Thyroid gland (tissue), 4 donors: Measurements from ENCODE around the gene RMI2. TPM values are rescaled to one million over a fixed set of nuclear protein-coding genes. Genes with fewer than 3 reads are reported as not detected.
A peak's percentile ranks its signal among the peaks of the same experiment; 100 is the strongest.
"Not testable (repeated sequence)": the region's sequence is repeated elsewhere in the genome, so short reads cannot be mapped to it uniquely, and the experiment has no call there.

Experiments
- DNase-seq, 2 donors: peaks; one replicate each; pipeline ENCODE4 v3.0.0-alpha.2; 2019
- H3K27ac ChIP-seq, 3 donors: fragments of 200-600 bp; sonication (generic); 1 replicate in 2 of 3; 2 replicates in 1 of 3; pipeline ENCODE4 v1.5.1; 2016 to 2019; ENCODE audit warnings: mild to moderate bottlenecking in 1 of 3, moderate library complexity in 1 of 3
- H3K27me3 ChIP-seq: fragments of 200-600 bp; sonication (generic); one replicate; pipeline ENCODE4 v1.5.1; 2019
- H3K36me3 ChIP-seq, 2 donors: fragments of 200-600 bp; sonication (generic); one replicate each; pipeline ENCODE4 v1.5.1; 2016 to 2019
- H3K4me1 ChIP-seq, 2 donors: fragments of 200-600 bp; sonication (generic); one replicate each; pipeline ENCODE4 v1.5.1; 2017 to 2019
- H3K4me3 ChIP-seq, 3 donors: fragments of 200-600 bp; sonication (generic); replicated peaks in 1 of 3; 1 replicate in 2 of 3; 2 replicates in 1 of 3; pipeline ENCODE4 v1.5.1; 2016; ENCODE audit warnings: mild to moderate bottlenecking in 1 of 3
- H3K9me3 ChIP-seq: fragments of 200-600 bp; sonication (generic); one replicate; pipeline ENCODE4 v1.5.1; 2017
- CTCF ChIP-seq, 6 experiments: fragments of 200-600 bp in 3 of 6; fragments of 450-650 bp in 3 of 6; sonication (generic) in 3 of 6; IDR thresholded peaks; one replicate each; pipeline ENCODE4 v1.5.1; 2016 to 2019; ENCODE audit warnings: antibody characterized with exemption in 6 of 6, mild to moderate bottlenecking in 2 of 6, inconsistent platforms in 1 of 6, moderate library complexity in 1 of 6
- POLR2A ChIP-seq, 2 donors: fragments of 450-650 bp; IDR thresholded peaks; one replicate each; pipeline ENCODE4 v1.6.1; 2017; ENCODE audit warnings: antibody characterized with exemption in 2 of 2, mild to moderate bottlenecking in 2 of 2, moderate library complexity in 1 of 2
- WGBS, 2 donors: methylation state at CpG; one replicate each; pipeline ENCODE4 v1.1.5; 2017; 5-methylcytosine and 5-hydroxymethylcytosine counted together
- intact Hi-C: fragments of 100-400 bp; cut with DNase I; formaldehyde crosslinking; loops from one replicate; pipeline ENCODE4 v1.15.1; 2023
- total RNA-seq, 4 donors: library from RNA; depleted of rRNA; stranded (reverse); fragments of >200 nt; gene quantifications; one replicate each; pipeline ENCODE4 v1.2.3, GENCODE V29; 2016

Gene RMI2
- total RNA-seq, 4 donors from 2014 or later = 2.5 to 2.8 (median 2.6) TPM; not detected in 1

DNA sequence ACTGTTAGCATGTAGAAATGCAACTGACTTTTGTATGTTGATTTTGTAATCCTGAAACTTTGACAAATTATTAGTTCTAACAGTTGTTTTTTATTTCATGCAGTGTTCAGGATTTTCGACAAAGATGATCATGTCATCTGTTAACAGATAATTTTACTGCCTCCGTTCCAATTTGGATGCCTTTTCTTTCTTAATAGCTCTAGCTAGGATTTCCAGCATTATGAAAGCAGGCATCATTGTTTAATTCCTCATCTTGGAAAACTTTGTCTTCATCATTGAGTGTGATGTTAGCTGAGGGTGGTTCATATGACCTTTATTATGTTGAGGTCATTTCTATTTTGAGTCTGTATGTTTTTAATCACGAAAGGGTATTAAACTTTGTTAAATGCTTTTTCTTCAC, 31.9 kb downstream of the RMI2 start:
- no peaks in the 10 kb centered on the region for H3K27me3 ChIP-seq
- no peaks in the 10 kb centered on the region for H3K36me3 ChIP-seq
- TF ChIP-seq POLR2A (IDR thresholded peaks at IDR 0.05) (no peak), CTCF (IDR thresholded peaks at IDR 0.05) (no peak)
- no peak overlapping the region for H3K27ac ChIP-seq
- intact Hi-C loops = no loop called here
- peaks cover 0 to 6% of the 10 kb centered on the region in 2 donors for H3K4me1 ChIP-seq
- H3K4me3 ChIP-seq = no peak overlapping the region
- 87 to 95% methylated on average over 3 of the region's 3 CpGs for WGBS, 2 donors
- DNase-seq = no peak
- no peaks in the 10 kb centered on the region for H3K9me3 ChIP-seq

DNA sequence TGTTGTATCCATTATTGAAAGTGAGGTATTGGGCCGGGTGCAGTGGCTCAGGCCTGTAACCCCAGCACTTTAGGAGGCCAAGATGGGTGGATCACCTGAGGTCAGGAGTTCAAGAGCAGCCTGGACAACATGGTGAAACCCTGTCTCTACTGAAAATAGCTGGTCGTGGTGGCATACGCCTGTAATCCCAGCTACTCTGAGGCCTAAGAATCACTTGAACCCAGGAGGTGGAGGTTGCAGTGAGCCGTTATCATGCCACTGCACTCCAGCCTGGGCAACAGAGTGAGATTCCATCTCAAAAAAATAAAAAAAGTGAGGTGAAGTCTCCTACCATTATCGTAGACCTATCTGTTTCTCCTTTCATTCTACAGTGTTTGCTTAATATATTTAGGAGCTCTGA, 33.7 kb downstream of the RMI2 start:
- intact Hi-C loops, H3K36me3 ChIP-seq, H3K27me3 ChIP-seq, H3K9me3 ChIP-seq, DNase-seq, H3K4me3 ChIP-seq, H3K27ac ChIP-seq, H3K4me1 ChIP-seq: not testable (repeated sequence)
- 95 to 97% methylated on average over 5 of the region's 5 CpGs for WGBS, 2 donors

- TF ChIP-seq POLR2A (IDR thresholded peaks at IDR 0.05) (no peak), CTCF (IDR thresholded peaks at IDR 0.05) (no peak)
- Histone ChIP-seq H3K36me3 (no peaks in the 10 kb centered on the region), H3K4me3 (no peak overlapping the region), H3K4me1 (peaks cover 0 to 6% of the 10 kb centered on the region in 2 donors), H3K27me3 (no peaks in the 10 kb centered on the region), H3K27ac (no peak overlapping the region), H3K9me3 (no peaks in the 10 kb centered on the region)
- WGBS, 2 donors = 72 to 84% methylated on average over 7 of the region's 7 CpGs
- DNase-seq = peak in 1 of 2 donors; percentile 40
- intact Hi-C loops = no loop called here
These were observed 34.2 kb downstream of the RMI2 start for GRCh38 chr16:11379420-11379819.

- no peak for TF ChIP-seq POLR2A (IDR thresholded peaks at IDR 0.05)
- TF ChIP-seq CTCF (IDR thresholded peaks at IDR 0.05) = peak in 1 of 6 experiments; percentile 1
- DNase-seq = peak; percentile 61 to 65
- Histone ChIP-seq H3K27ac (no peak overlapping the region), H3K9me3 (no peaks in the 10 kb centered on the region), H3K4me3 (no peak overlapping the region), H3K27me3 (no peaks in the 10 kb centered on the region), H3K4me1 (peaks cover 0 to 6% of the 10 kb centered on the region in 2 donors), H3K36me3 (no peaks in the 10 kb centered on the region)
- intact Hi-C loops = no loop called here
- WGBS, 2 donors = 35 to 47% methylated on average over 9 of the region's 9 CpGs
These were observed 35.6 kb downstream of the RMI2 start for GRCh38 chr16:11380836-11381235.

- Histone ChIP-seq H3K36me3 (no peaks in the 10 kb centered on the region), H3K4me1 (peaks cover 0 to 6% of the 10 kb centered on the region in 2 donors), H3K27me3 (no peaks in the 10 kb centered on the region), H3K27ac (no peak overlapping the region), H3K9me3 (no peaks in the 10 kb centered on the region), H3K4me3 (no peak overlapping the region)
- no peak for DNase-seq
- intact Hi-C loops = no loop called here
- 92 to 95% methylated on average over 6 to 12 of the region's 15 CpGs for WGBS, 2 donors
- TF ChIP-seq CTCF (IDR thresholded peaks at IDR 0.05) (no peak), POLR2A (IDR thresholded peaks at IDR 0.05) (no peak)
These were observed 38.4 kb downstream of the RMI2 start for GRCh38 chr16:11383481-11384183.
